GM12891 (cell line): Measurements from ENCODE around the gene DHX35.

Experiments
- PAX5 ChIP-seq: IDR thresholded peaks from 2 replicates; pipeline ENCODE4 v1.6.1; 2011; ENCODE audit warnings: low read length, moderate library complexity, mild to moderate bottlenecking; ENCODE audit not compliant: insufficient read depth, severe bottlenecking
- POLR2A ChIP-seq: IDR thresholded peaks from 2 replicates; pipeline ENCODE4 v1.6.1; 2011; ENCODE audit warnings: low read depth, low read length, control low read depth
- POLR2AphosphoS5 ChIP-seq: IDR thresholded peaks from 2 replicates; pipeline ENCODE4 v1.6.1; 2011; ENCODE audit warnings: low read depth, low read length, control low read depth
- SPI1 ChIP-seq: IDR thresholded peaks from 2 replicates; pipeline ENCODE4 v1.6.1; 2011; ENCODE audit warnings: low read depth, low read length, control low read depth
- TAF1 ChIP-seq: IDR thresholded peaks from 2 replicates; pipeline ENCODE4 v1.6.1; 2011; ENCODE audit warnings: low read depth, low read length, control low read depth

GRCh38 chr20:38930242-38930569 is 31.9 kb upstream of the DHX35 start:
- TF ChIP-seq POLR2AphosphoS5 (no peak), POLR2A (no peak), TAF1 (no peak), PAX5 (no peak), SPI1 (no peak)
